Epithelial cell of esophagus (primary cell): ENCODE results near the gene FUT3.
"Not testable (repeated sequence)": the region's sequence is repeated elsewhere in the genome, so short reads cannot be mapped to it uniquely, and the experiment has no call there.

Source experiments
- DNase-seq: peaks from one replicate; pipeline ENCODE4 v3.0.0; 2010; ENCODE audit warnings: low read depth
- H3K4me3 ChIP-seq: 2 replicates; pipeline ENCODE4 v1.5.1; 2011; ENCODE audit warnings: mild to moderate bottlenecking, low read length, control low read depth
- CTCF ChIP-seq: IDR thresholded peaks from 2 replicates; pipeline ENCODE4 v1.5.1; 2011; ENCODE audit warnings: low read depth, mild to moderate bottlenecking, low read length, control low read depth, inconsistent platforms; ENCODE audit not compliant: insufficient read depth; ENCODE audit errors: missing control alignments

Gene FUT3

GRCh38 chr19:5857203-5858081 lies 6.2 kb upstream of the FUT3 start:
- TF ChIP-seq CTCF, result no peak
- no peak for DNase-seq
- H3K4me3 ChIP-seq, result no peak overlapping the region

- not testable (repeated sequence) for H3K4me3 ChIP-seq, DNase-seq
Measured at GRCh38 chr19:5855151-5855550, 3.9 kb upstream of the FUT3 start.

GRCh38 chr19:5854121-5854520 lies 2.9 kb upstream of the FUT3 start:
- DNase-seq, H3K4me3 ChIP-seq: not testable (repeated sequence)

GRCh38 chr19:5850743-5851293 lies 431 bp downstream of the FUT3 start:
- H3K4me3 ChIP-seq, result peak overlapping the region; percentile 38
- peak; percentile 73 for DNase-seq
- no peak for TF ChIP-seq CTCF

GRCh38 chr19:5850189-5850588 lies 1.1 kb downstream of the FUT3 start:
- peak overlapping the region; percentile 19 for H3K4me3 ChIP-seq
- peak; percentile 42 for DNase-seq
- TF ChIP-seq CTCF, result no peak

GRCh38 chr19:5848621-5849020 lies 2.6 kb downstream of the FUT3 start:
- H3K4me3 ChIP-seq, DNase-seq: not testable (repeated sequence)

- H3K4me3 ChIP-seq, DNase-seq: not testable (repeated sequence)
Measured at GRCh38 chr19:5847846-5848245, 3.4 kb downstream of the FUT3 start.

GRCh38 chr19:5844456-5845433 lies 6.5 kb downstream of the FUT3 start:
- H3K4me3 ChIP-seq, result no peak overlapping the region
- no peak for DNase-seq
- TF ChIP-seq CTCF, result no peak
